Measurements from ENCODE around the gene MARCHF11. TPM values are rescaled to one million over a fixed set of nuclear protein-coding genes. Genes with fewer than 3 reads are reported as not detected.

The MARCHF11 gene
- total and polyA plus RNA-seq, 2 donors (not counting 1 experiment from before 2014, with no cell fraction given) = not detected

- Histone ChIP-seq H3K27me3 (ENCODE audit: control insufficient read depth, insufficient read depth, low read length) (no peaks in the 10 kb centered on the region), H3K79me2 (ENCODE audit: control insufficient read depth, insufficient read depth, low read length) (no peaks in the 10 kb centered on the region), H3K36me3 (ENCODE audit: control insufficient read depth, insufficient read depth, low read length) (no peaks in the 10 kb centered on the region), H3K4me1 (ENCODE audit: control insufficient read depth, extremely low read depth, insufficient read depth, low read length) (no peaks in the 10 kb centered on the region), H2AFZ (ENCODE audit: low read length) (no peak overlapping the region), H3K27ac (ENCODE audit: insufficient read depth, low read length) (no peak overlapping the region), H4K20me1 (ENCODE audit: control insufficient read depth, extremely low read depth, insufficient read depth, low read length) (peaks cover 2% of the 10 kb centered on the region), H3K4me2 (ENCODE audit: extremely low read depth, insufficient read depth, low read length) (no peak overlapping the region), H3K4me3 (replicated peaks in 1 of 4; ENCODE audit: control extremely low read depth in 1 of 4, insufficient read depth in 1 of 4, low read depth in 3 of 4, low read length in 4 of 4) (no peak overlapping the region), H3K9me3 (ENCODE audit: control insufficient read depth, insufficient read depth, low read depth, low read length) (no peaks in the 10 kb centered on the region), H3K9ac (ENCODE audit: insufficient read depth, low read length) (no peak overlapping the region)
- no peak for DNase-seq (ENCODE audit: low read depth in 2 of 2)
- no peak for TF ChIP-seq EZH2 (IDR thresholded peaks at IDR 0.05; ENCODE audit: low read length, missing control alignments)
- TF ChIP-seq CTCF (conservative IDR thresholded peaks at IDR 0.05 in 1 of 2, IDR thresholded peaks at IDR 0.05 in 1 of 2; ENCODE audit: low read depth in 1 of 2, low read length in 2 of 2) = no peak
Observed at GRCh38 chr5:16131878-16132277, 47.7 kb downstream of the MARCHF11 start.

DNA sequence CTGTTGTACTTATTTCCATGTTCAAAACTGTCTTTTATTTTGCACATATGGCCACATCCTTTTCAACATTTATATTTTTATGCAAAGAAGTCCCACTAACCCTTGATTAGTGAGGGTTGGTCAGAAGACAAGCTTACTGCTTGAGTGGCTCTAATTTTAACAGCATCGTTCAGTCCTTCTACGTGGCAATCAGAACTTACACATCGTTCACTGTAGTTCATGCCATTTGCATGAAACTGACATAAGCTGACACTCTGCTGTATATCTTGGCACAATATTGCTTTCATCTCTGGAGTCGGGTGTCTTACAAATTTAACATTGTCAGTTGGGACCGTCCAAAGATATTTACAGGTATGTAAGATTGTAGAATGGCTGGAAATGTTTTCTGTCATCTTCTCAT is 50.6 kb downstream of the MARCHF11 start:
- Histone ChIP-seq H3K9me3 (ENCODE audit: control insufficient read depth, insufficient read depth, low read depth, low read length) (no peaks in the 10 kb centered on the region), H3K27me3 (ENCODE audit: control insufficient read depth, insufficient read depth, low read length) (no peaks in the 10 kb centered on the region), H2AFZ (ENCODE audit: low read length) (no peak overlapping the region), H3K36me3 (ENCODE audit: control insufficient read depth, insufficient read depth, low read length) (no peaks in the 10 kb centered on the region), H4K20me1 (ENCODE audit: control insufficient read depth, extremely low read depth, insufficient read depth, low read length) (peaks cover 2% of the 10 kb centered on the region), H3K4me1 (ENCODE audit: control insufficient read depth, extremely low read depth, insufficient read depth, low read length) (no peaks in the 10 kb centered on the region), H3K27ac (ENCODE audit: insufficient read depth, low read length) (no peak overlapping the region), H3K9ac (ENCODE audit: insufficient read depth, low read length) (no peak overlapping the region), H3K4me2 (ENCODE audit: extremely low read depth, insufficient read depth, low read length) (no peak overlapping the region), H3K4me3 (replicated peaks in 1 of 4; ENCODE audit: control extremely low read depth in 1 of 4, insufficient read depth in 1 of 4, low read depth in 3 of 4, low read length in 4 of 4) (no peak overlapping the region), H3K79me2 (ENCODE audit: control insufficient read depth, insufficient read depth, low read length) (no peaks in the 10 kb centered on the region)
- DNase-seq (ENCODE audit: low read depth in 2 of 2) = no peak
- TF ChIP-seq CTCF (conservative IDR thresholded peaks at IDR 0.05 in 1 of 2, IDR thresholded peaks at IDR 0.05 in 1 of 2; ENCODE audit: low read depth in 1 of 2, low read length in 2 of 2) (no peak), EZH2 (IDR thresholded peaks at IDR 0.05; ENCODE audit: low read length, missing control alignments) (no peak)

- no peaks in the 10 kb centered on the region for H3K79me2 ChIP-seq (ENCODE audit: control insufficient read depth, insufficient read depth, low read length)
- no peak overlapping the region for H3K9ac ChIP-seq (ENCODE audit: insufficient read depth, low read length)
- H3K9me3 ChIP-seq (ENCODE audit: control insufficient read depth, insufficient read depth, low read depth, low read length) = no peaks in the 10 kb centered on the region
- H3K36me3 ChIP-seq (ENCODE audit: control insufficient read depth, insufficient read depth, low read length) = no peaks in the 10 kb centered on the region
- H3K4me2 ChIP-seq (ENCODE audit: extremely low read depth, insufficient read depth, low read length) = no peak overlapping the region
- H2AFZ ChIP-seq (ENCODE audit: low read length) = no peak overlapping the region
- H3K27me3 ChIP-seq (ENCODE audit: control insufficient read depth, insufficient read depth, low read length) = no peaks in the 10 kb centered on the region
- H3K27ac ChIP-seq (ENCODE audit: insufficient read depth, low read length) = no peak overlapping the region
- H3K4me1 ChIP-seq (ENCODE audit: control insufficient read depth, extremely low read depth, insufficient read depth, low read length) = no peaks in the 10 kb centered on the region
- H4K20me1 ChIP-seq (ENCODE audit: control insufficient read depth, extremely low read depth, insufficient read depth, low read length) = peaks cover 2% of the 10 kb centered on the region
- DNase-seq (ENCODE audit: low read depth in 2 of 2) = no peak
- no peak overlapping the region for H3K4me3 ChIP-seq (replicated peaks in 1 of 4; ENCODE audit: control extremely low read depth in 1 of 4, insufficient read depth in 1 of 4, low read depth in 3 of 4, low read length in 4 of 4)
- no peak for TF ChIP-seq EZH2 (IDR thresholded peaks at IDR 0.05; ENCODE audit: low read length, missing control alignments)
- no peak for TF ChIP-seq CTCF (conservative IDR thresholded peaks at IDR 0.05 in 1 of 2, IDR thresholded peaks at IDR 0.05 in 1 of 2; ENCODE audit: low read depth in 1 of 2, low read length in 2 of 2)
Observed at GRCh38 chr5:16127865-16128544, 51.6 kb downstream of the MARCHF11 start.

Data from fibroblast of lung (primary cell).